Measurements from ENCODE around the gene DEGS2.

- no peak for TF ChIP-seq EZH2phosphoT487 (IDR thresholded peaks at IDR 0.05; ENCODE audit: insufficient read depth, low read depth)
- TF ChIP-seq EZH2 (IDR thresholded peaks at IDR 0.05; ENCODE audit: insufficient read depth, poor library complexity, severe bottlenecking), result no peak
These were observed 8.4 kb downstream of the DEGS2 start for GRCh38 chr14:100150932-100151587.
